Common myeloid progenitor, CD34-positive (primary cell): ENCODE data around the gene RND1.

Experiments
- CTCF ChIA-PET: fragments of 350-600 bp; sonication (Branson Sonifier 250); formaldehyde crosslinking; loops from one replicate; lab custom pipeline; 2021; ENCODE audit warnings: antibody characterized with exemption; lab: Charles Lee
- POLR2A ChIA-PET: fragments of 350-600 bp; sonication (Branson Sonifier 250); formaldehyde crosslinking; loops from one replicate; lab custom pipeline; 2021; ENCODE audit warnings: antibody characterized with exemption; lab: Charles Lee
- DNase-seq, 3 donors: peaks; one replicate each; pipeline versions ENCODE4 v3.0.0 to v3.0.0-alpha.2; 2013
- H3K27ac ChIP-seq, 2 experiments: 1 replicate in 1 of 2; 2 replicates in 1 of 2; pipeline ENCODE4 v1.7.0; 2013; ENCODE audit warnings: inconsistent platforms in 2 of 2, low read length in 2 of 2, mild to moderate bottlenecking in 2 of 2, low read depth in 1 of 2, moderate library complexity in 1 of 2; ENCODE audit not compliant: severe bottlenecking in 2 of 2, insufficient read depth in 1 of 2, poor library complexity in 1 of 2
- H3K27me3 ChIP-seq, 5 experiments: replicated peaks in 2 of 5; 1 replicate in 3 of 5; 2 replicates in 2 of 5; pipeline versions ENCODE4 v1.6.1 to v1.7.0; 2013; ENCODE audit warnings: low read length in 4 of 5, mild to moderate bottlenecking in 2 of 5, moderate library complexity in 2 of 5, inconsistent platforms in 1 of 5; ENCODE audit not compliant: insufficient read depth in 5 of 5, control insufficient read depth in 4 of 5
- H3K36me3 ChIP-seq, 4 experiments: 1 replicate in 2 of 4; 2 replicates in 2 of 4; pipeline versions ENCODE4 v1.6.1 to v1.7.0; 2013; ENCODE audit warnings: low read length in 3 of 4, control low read depth in 1 of 4, mild to moderate bottlenecking in 1 of 4; ENCODE audit not compliant: control insufficient read depth in 4 of 4, insufficient read depth in 4 of 4
- H3K4me1 ChIP-seq, 4 experiments: 1 replicate in 3 of 4; 2 replicates in 1 of 4; pipeline versions ENCODE4 v1.6.1 to v1.7.1; 2013; ENCODE audit warnings: low read length in 3 of 4, mild to moderate bottlenecking in 3 of 4, control low read depth in 1 of 4, inconsistent platforms in 1 of 4, moderate library complexity in 1 of 4; ENCODE audit not compliant: control insufficient read depth in 4 of 4, insufficient read depth in 4 of 4; ENCODE audit errors: control extremely low read depth in 1 of 4
- H3K4me3 ChIP-seq, 7 experiments: 1 replicate in 4 of 7; 2 replicates in 3 of 7; pipeline versions ENCODE4 v1.5.1 to v1.7.0; 2013; ENCODE audit warnings: mild to moderate bottlenecking in 7 of 7, low read length in 6 of 7, moderate library complexity in 6 of 7, inconsistent platforms in 2 of 7, low read depth in 2 of 7, control low read depth in 1 of 7; ENCODE audit not compliant: insufficient read depth in 4 of 7, control insufficient read depth in 1 of 7; ENCODE audit errors: extremely low read depth in 1 of 7
- H3K9me3 ChIP-seq, 5 experiments: 1 replicate in 4 of 5; 2 replicates in 1 of 5; pipeline versions ENCODE4 v1.6.1 to v1.7.1; 2013; ENCODE audit warnings: low read length in 4 of 5, mild to moderate bottlenecking in 2 of 5, inconsistent platforms in 1 of 5, low read depth in 1 of 5, moderate library complexity in 1 of 5; ENCODE audit not compliant: control insufficient read depth in 4 of 5, insufficient read depth in 2 of 5; ENCODE audit errors: control extremely low read depth in 1 of 5
- WGBS: methylation state at CpG from one replicate; pipeline ENCODE4 v1.1.5; 2013; ENCODE audit not compliant: insufficient coverage; 5-methylcytosine and 5-hydroxymethylcytosine counted together

The RND1 gene

DNA sequence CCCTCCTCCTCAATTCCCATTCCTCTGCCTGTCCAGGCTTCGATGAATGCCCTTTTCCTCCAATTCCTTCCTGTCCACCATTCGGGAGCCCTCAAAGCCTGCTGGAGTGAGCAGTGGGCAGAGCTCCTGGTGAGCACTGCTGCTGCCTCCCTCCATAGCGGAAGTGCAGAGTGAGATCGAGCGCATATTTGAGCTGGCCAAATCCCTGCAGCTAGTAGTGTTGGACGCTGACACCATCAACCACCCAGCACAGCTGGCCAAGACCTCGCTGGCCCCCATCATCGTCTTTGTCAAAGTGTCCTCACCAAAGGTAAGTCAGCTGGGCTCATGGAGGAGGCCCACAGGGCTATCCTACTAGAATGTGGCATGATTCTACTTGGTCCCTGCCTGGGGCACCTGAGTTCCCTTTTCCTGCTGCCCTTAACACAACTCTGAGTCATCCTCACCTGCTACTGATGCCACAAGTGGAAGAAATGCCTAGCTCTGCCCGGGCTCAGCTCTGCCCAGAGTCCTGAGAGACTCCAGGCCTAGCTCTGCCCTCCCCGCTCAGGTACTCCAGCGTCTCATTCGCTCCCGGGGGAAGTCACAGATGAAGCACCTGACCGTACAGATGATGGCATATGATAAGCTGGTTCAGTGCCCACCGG is 39.3 kb downstream of the RND1 start:
- H3K4me3 ChIP-seq: no peak overlapping the region
- DNase-seq: no peak
- no peak overlapping the region for H3K27ac ChIP-seq
- no peaks in the 10 kb centered on the region for H3K4me1 ChIP-seq
- ChIA-PET POLR2A (no interaction called here), CTCF (interaction anchor here (0.9 to 7.0 kb wide), 7 partner anchors 11 to 115 kb away, joined by 3 to 37 read pairs (median 4); partner anchors contain the start of gene DDX23)
- WGBS: 86% methylated on average over 15 of the region's 15 CpGs
- H3K27me3 ChIP-seq: no peaks in the 10 kb centered on the region
- H3K9me3 ChIP-seq: no peaks in the 10 kb centered on the region
- H3K36me3 ChIP-seq: peaks cover 0 to 47% (median 28%) of the 10 kb centered on the region in 4 experiments

- Histone ChIP-seq H3K36me3 (peaks cover 0 to 32% (median 17%) of the 10 kb centered on the region in 4 experiments), H3K4me3 (no peak overlapping the region), H3K27ac (no peak overlapping the region), H3K4me1 (peaks cover 0 to 7% (median 0%) of the 10 kb centered on the region in 4 experiments), H3K27me3 (no peaks in the 10 kb centered on the region), H3K9me3 (no peaks in the 10 kb centered on the region)
- ChIA-PET CTCF (interaction anchor here (7.0 kb wide), 1 partner anchor 9 kb away, joined by 37 read pairs; no protein-coding TSS in a partner anchor), POLR2A (no interaction called here)
- 100% methylated on average over 4 of the region's 4 CpGs for WGBS
- DNase-seq: no peak
Measured at GRCh38 chr12:48824905-48825304, 40.8 kb downstream of the RND1 start.

- no peak for DNase-seq
- POLR2A ChIA-PET: no interaction called here
- Histone ChIP-seq H3K36me3 (peaks cover 0 to 25% (median 10%) of the 10 kb centered on the region in 4 experiments), H3K27ac (no peak overlapping the region), H3K9me3 (no peaks in the 10 kb centered on the region), H3K4me3 (no peak overlapping the region), H3K4me1 (peaks cover 0 to 8% (median 2%) of the 10 kb centered on the region in 4 experiments), H3K27me3 (no peaks in the 10 kb centered on the region)
- CTCF ChIA-PET: interaction anchor here (2.2 to 7.0 kb wide), 2 partner anchors 8 to 28 kb away, joined by 9 to 37 read pairs; no protein-coding TSS in a partner anchor
- 95% methylated on average over 8 of the region's 12 CpGs for WGBS
Measured at GRCh38 chr12:48824112-48824511, 41.6 kb downstream of the RND1 start.

DNA sequence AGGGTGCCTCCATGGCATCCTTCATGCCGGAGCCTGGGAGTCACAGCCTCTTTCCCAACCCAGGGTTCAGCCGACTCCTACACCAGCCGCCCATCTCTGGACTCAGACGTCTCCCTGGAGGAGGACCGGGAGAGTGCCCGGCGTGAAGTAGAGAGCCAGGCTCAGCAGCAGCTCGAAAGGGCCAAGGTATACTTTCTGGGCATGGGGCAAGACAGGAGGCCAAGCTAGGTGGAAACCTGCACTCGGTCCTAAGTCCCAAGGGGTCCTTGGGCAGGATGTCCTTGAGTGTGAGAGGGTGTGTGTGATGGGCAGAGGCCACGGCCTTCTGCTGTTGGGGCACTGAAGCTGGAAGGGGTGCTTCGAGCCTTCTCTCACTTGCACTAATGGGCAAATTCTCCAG is 42.4 kb downstream of the RND1 start:
- Histone ChIP-seq H3K9me3 (no peaks in the 10 kb centered on the region), H3K4me1 (peaks cover 0 to 15% (median 7%) of the 10 kb centered on the region in 4 experiments), H3K27me3 (no peaks in the 10 kb centered on the region), H3K36me3 (peaks cover 0 to 16% (median 4%) of the 10 kb centered on the region in 4 experiments), H3K27ac (no peak overlapping the region), H3K4me3 (no peak overlapping the region)
- ChIA-PET CTCF (interaction anchor here (0.8 to 7.0 kb wide), 4 partner anchors 8 to 32 kb away, joined by 3 to 37 read pairs (median 7); no protein-coding TSS in a partner anchor), POLR2A (no interaction called here)
- 98% methylated on average over 5 of the region's 11 CpGs for WGBS
- DNase-seq: no peak

- Histone ChIP-seq H3K9me3 (no peaks in the 10 kb centered on the region), H3K4me3 (no peak overlapping the region), H3K27me3 (peaks cover 0 to 3% (median 0%) of the 10 kb centered on the region in 5 experiments), H3K36me3 (peaks cover 0 to 13% (median under 1%) of the 10 kb centered on the region in 4 experiments), H3K27ac (no peak overlapping the region), H3K4me1 (peaks cover 0 to 21% (median 12%) of the 10 kb centered on the region in 4 experiments)
- no peak for DNase-seq
- POLR2A ChIA-PET: no interaction called here
- WGBS: 100% methylated on average over 1 of the region's 2 CpGs
- CTCF ChIA-PET: interaction anchor here (0.8 to 7.0 kb wide), 4 partner anchors 7 to 31 kb away, joined by 3 to 37 read pairs (median 7); no protein-coding TSS in a partner anchor
Measured at GRCh38 chr12:48822711-48823110, 43.0 kb downstream of the RND1 start.

DNA sequence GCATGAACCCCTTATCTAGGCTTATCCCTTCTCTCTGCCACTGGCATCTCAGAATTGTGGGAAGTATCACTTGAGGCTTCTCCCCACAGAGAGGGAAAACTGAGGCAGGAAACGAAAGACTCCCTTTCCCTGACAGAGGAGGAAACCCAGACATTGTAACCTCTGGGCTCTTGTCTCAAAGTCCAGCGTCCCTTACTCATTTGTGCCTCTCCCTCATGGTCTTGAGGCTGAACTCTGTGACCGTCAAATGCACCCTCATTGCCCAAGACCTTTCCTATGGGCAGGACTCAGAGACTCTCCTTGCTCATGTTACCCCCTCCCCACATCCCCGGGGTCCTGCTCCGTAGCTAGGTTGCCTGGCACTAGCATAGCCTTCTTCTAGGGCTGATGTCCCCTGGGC is 43.5 kb downstream of the RND1 start:
- Histone ChIP-seq H3K4me1 (peaks cover 0 to 22% (median 16%) of the 10 kb centered on the region in 4 experiments), H3K4me3 (no peak overlapping the region), H3K27me3 (peaks cover 0 to 6% (median 0%) of the 10 kb centered on the region in 5 experiments), H3K9me3 (no peaks in the 10 kb centered on the region), H3K27ac (no peak overlapping the region), H3K36me3 (peaks cover 0 to 12% (median 0%) of the 10 kb centered on the region in 4 experiments)
- DNase-seq: no peak
- WGBS: 92% methylated on average over 2 of the region's 5 CpGs
- ChIA-PET CTCF (interaction anchor here (1.9 to 7.0 kb wide), 2 partner anchors 6 to 9 kb away, joined by 5 to 37 read pairs; no protein-coding TSS in a partner anchor), POLR2A (no interaction called here)
